HG03354 (cell line): ENCODE data around the gene GEN1.
A peak's percentile ranks its signal among the peaks of the same experiment; 100 is the strongest.
"Not testable (repeated sequence)": the region's sequence is repeated elsewhere in the genome, so short reads cannot be mapped to it uniquely, and the experiment has no call there.

ENCODE experiments used
- ATAC-seq: cut with Tn5 transposase; IDR thresholded peaks from one replicate; pipeline ENCODE4 v1.9.1; 2021; ENCODE audit warnings: mild to moderate bottlenecking; ENCODE audit not compliant: unreplicated experiment, poor library complexity, severe bottlenecking

The GEN1 gene

GRCh38 chr2:17821080-17821479 lies 67.1 kb downstream of the GEN1 start:
- no peak for ATAC-seq

GRCh38 chr2:17821535-17822444 lies 67.9 kb downstream of the GEN1 start:
- peak; percentile 53 for ATAC-seq

- ATAC-seq: peak; percentile 53
Measured at GRCh38 chr2:17822445-17823117, 68.6 kb downstream of the GEN1 start.

- ATAC-seq: not testable (repeated sequence)
Measured at GRCh38 chr2:17823646-17824045, 69.7 kb downstream of the GEN1 start.

GRCh38 chr2:17827316-17827715 lies 73.4 kb downstream of the GEN1 start:
- ATAC-seq: no peak

GRCh38 chr2:17827785-17828184 lies 73.8 kb downstream of the GEN1 start:
- ATAC-seq: no peak

- ATAC-seq: peak; percentile 93
Measured at GRCh38 chr2:17830053-17831034, 76.4 kb downstream of the GEN1 start.

GRCh38 chr2:17835516-17835915 lies 81.6 kb downstream of the GEN1 start:
- no peak for ATAC-seq
